GM10248 (cell line): ENCODE measurements around the gene DDIAS.
"Not testable (repeated sequence)": the region's sequence is repeated elsewhere in the genome, so short reads cannot be mapped to it uniquely, and the experiment has no call there.

Experiments
- CTCF ChIA-PET: fragments of 300-600 bp; sonication (Branson Sonifier 250); formaldehyde crosslinking; extraction: SDS; loops from one replicate; lab custom pipeline; 2021; ENCODE audit warnings: antibody characterized with exemption; lab: Yijun Ruan, JAX
- POLR2A ChIA-PET: fragments of 350-650 bp; sonication (Branson Sonifier 250); formaldehyde crosslinking; extraction: SDS; loops from one replicate; lab custom pipeline; 2020; ENCODE audit warnings: antibody characterized with exemption; lab: Yijun Ruan, JAX
- DNase-seq: peaks from one replicate; pipeline ENCODE4 v3.0.0; 2012; ENCODE audit errors: extremely low spot score
- CTCF ChIP-seq: IDR thresholded peaks from 2 replicates; pipeline ENCODE4 v1.5.1; 2012; ENCODE audit warnings: mild to moderate bottlenecking, low read depth; ENCODE audit errors: extremely low read depth, missing control alignments, control extremely low read depth

The DDIAS gene

GRCh38 chr11:82942376-82942775, 40.8 kb downstream of the DDIAS start:
- POLR2A ChIA-PET: no interaction called here
- CTCF ChIA-PET: interaction anchor here (0.7 to 2.4 kb wide), 8 partner anchors 9 to 42 kb away, joined by 3 to 9 read pairs (median 4); partner anchors contain the start of gene PRCP
- TF ChIP-seq CTCF: no peak
- no peak for DNase-seq

GRCh38 chr11:82943430-82943829, 41.9 kb downstream of the DDIAS start:
- DNase-seq, POLR2A ChIA-PET: not testable (repeated sequence)
- CTCF ChIA-PET: interaction anchor here (1.2 to 2.4 kb wide), 4 partner anchors 10 to 18 kb away, joined by 4 to 9 read pairs (median 6); no protein-coding TSS in a partner anchor

GRCh38 chr11:82944198-82944597, 42.7 kb downstream of the DDIAS start:
- no peak for TF ChIP-seq CTCF
- CTCF ChIA-PET: no interaction called here
- POLR2A ChIA-PET: no interaction called here
- no peak for DNase-seq

- POLR2A ChIA-PET, DNase-seq: not testable (repeated sequence)
- CTCF ChIA-PET: interaction anchor here (1.4 to 2.2 kb wide), 3 partner anchors 13 to 19 kb away, joined by 5 to 8 read pairs (median 7); no protein-coding TSS in a partner anchor
Observed at GRCh38 chr11:82945041-82945440, 43.5 kb downstream of the DDIAS start.

- ChIA-PET POLR2A (no interaction called here), CTCF (interaction anchor here (0.8 to 2.2 kb wide), 6 partner anchors 10 to 20 kb away, joined by 3 to 8 read pairs (median 6); no protein-coding TSS in a partner anchor)
- DNase-seq: no peak
- no peak for TF ChIP-seq CTCF
Observed at GRCh38 chr11:82945682-82946081, 44.1 kb downstream of the DDIAS start.

- ChIA-PET CTCF (interaction anchor here (0.9 to 1.3 kb wide), 2 partner anchors 10 to 14 kb away, joined by 3 to 5 read pairs; no protein-coding TSS in a partner anchor), POLR2A (no interaction called here)
- TF ChIP-seq CTCF: no peak
- no peak for DNase-seq
Observed at GRCh38 chr11:82949352-82949751, 47.8 kb downstream of the DDIAS start.

GRCh38 chr11:82950502-82950901, 49.0 kb downstream of the DDIAS start:
- CTCF ChIA-PET, POLR2A ChIA-PET: not testable (repeated sequence)

GRCh38 chr11:82955736-82956453, 54.4 kb downstream of the DDIAS start:
- DNase-seq, POLR2A ChIA-PET: not testable (repeated sequence)
- CTCF ChIA-PET: interaction anchor here (1.1 to 1.6 kb wide), 3 partner anchors 9 to 48 kb away, joined by 3 to 6 read pairs (median 4); no protein-coding TSS in a partner anchor

More at GRCh38 chr11:82950502-82950901, 49.0 kb downstream of the DDIAS start:
- not testable (repeated sequence) for DNase-seq
